HFF-Myc (cell line): ENCODE data around the gene ALAD.

Experiments
- DNase-seq: peaks from one replicate; pipeline ENCODE4 v3.0.0-alpha.2; 2011; ENCODE audit warnings: low read depth; ENCODE audit errors: extremely low read depth
- H3K4me3 ChIP-seq: replicated peaks from 2 replicates; pipeline ENCODE4 v1.5.1; 2011; ENCODE audit warnings: low read depth, mild to moderate bottlenecking, control low read depth, low read length
- TF ChIP-seq, protein P1 (sequence below): IDR thresholded peaks from 2 replicates; pipeline ENCODE4 v1.5.1; 2012; ENCODE audit warnings: mild to moderate bottlenecking, low read depth, low read length, control low read depth; ENCODE audit errors: missing control alignments

The ALAD gene

GRCh38 chr9:113428062-113428615 lies 27.1 kb upstream of the ALAD start:
- no peak overlapping the region for H3K4me3 ChIP-seq
- no peak for DNase-seq
- TF ChIP-seq, protein P1, sequence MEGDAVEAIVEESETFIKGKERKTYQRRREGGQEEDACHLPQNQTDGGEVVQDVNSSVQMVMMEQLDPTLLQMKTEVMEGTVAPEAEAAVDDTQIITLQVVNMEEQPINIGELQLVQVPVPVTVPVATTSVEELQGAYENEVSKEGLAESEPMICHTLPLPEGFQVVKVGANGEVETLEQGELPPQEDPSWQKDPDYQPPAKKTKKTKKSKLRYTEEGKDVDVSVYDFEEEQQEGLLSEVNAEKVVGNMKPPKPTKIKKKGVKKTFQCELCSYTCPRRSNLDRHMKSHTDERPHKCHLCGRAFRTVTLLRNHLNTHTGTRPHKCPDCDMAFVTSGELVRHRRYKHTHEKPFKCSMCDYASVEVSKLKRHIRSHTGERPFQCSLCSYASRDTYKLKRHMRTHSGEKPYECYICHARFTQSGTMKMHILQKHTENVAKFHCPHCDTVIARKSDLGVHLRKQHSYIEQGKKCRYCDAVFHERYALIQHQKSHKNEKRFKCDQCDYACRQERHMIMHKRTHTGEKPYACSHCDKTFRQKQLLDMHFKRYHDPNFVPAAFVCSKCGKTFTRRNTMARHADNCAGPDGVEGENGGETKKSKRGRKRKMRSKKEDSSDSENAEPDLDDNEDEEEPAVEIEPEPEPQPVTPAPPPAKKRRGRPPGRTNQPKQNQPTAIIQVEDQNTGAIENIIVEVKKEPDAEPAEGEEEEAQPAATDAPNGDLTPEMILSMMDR: no peak

- TF ChIP-seq, protein P1: no peak
- DNase-seq: no peak
These were observed 26.5 kb upstream of the ALAD start for GRCh38 chr9:113427629-113428028.

DNA sequence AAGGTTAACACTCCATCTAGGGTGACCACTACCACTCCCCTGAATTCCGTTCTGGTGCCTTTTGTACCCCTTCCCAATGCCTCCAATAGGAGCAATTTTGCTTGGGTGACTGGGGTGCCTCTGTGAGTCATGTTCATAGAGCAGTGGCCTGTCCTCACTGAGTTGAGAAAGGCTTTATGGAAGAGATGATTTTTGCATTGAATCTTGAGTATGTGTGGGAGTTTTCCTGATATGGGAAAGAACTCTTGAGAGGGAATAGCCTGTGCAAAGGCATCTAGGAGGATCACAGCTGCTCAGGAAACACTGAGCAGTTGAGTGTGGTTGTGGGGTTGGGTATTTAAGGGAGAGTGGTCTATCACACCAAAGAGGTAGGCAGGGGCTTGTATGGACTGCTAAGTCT lies 25.6 kb upstream of the ALAD start:
- TF ChIP-seq, protein P1: no peak

More at GRCh38 chr9:113427629-113428028, 26.5 kb upstream of the ALAD start:
- H3K4me3 ChIP-seq: no peak overlapping the region

GRCh38 chr9:113425072-113425471 lies 24.0 kb upstream of the ALAD start:
- DNase-seq: no peak
- TF ChIP-seq, protein P1: no peak
- no peak overlapping the region for H3K4me3 ChIP-seq

More for the DNA sequence above, 25.6 kb upstream of the ALAD start:
- H3K4me3 ChIP-seq: no peak overlapping the region
- no peak for DNase-seq

GRCh38 chr9:113421726-113422125 lies 20.6 kb upstream of the ALAD start:
- H3K4me3 ChIP-seq: no peak overlapping the region
- DNase-seq: no peak
- TF ChIP-seq, protein P1: no peak

DNA sequence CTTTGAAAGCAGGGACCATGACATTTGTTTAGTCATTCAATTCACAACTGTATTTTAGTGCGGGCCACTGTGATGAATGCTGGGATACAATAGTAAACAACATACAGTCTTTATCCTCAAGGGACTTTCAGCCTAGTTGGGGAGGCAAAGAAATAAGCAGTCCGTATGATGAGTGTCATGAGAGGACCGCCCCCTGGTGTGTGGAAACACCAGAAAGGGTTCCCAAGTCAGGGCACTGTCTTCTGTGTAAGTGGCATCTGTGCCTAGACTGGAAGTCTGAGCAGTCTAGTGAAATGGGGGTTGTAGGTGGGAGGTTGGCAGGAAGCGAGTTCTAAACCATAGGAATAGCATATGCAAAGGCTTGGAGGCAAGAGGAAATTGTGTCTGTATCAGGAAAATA lies 16.3 kb upstream of the ALAD start:
- TF ChIP-seq, protein P1: no peak
- no peak for DNase-seq
- H3K4me3 ChIP-seq: no peak overlapping the region

- no peak for DNase-seq
- no peak overlapping the region for H3K4me3 ChIP-seq
- TF ChIP-seq, protein P1: no peak
These were observed 15.2 kb upstream of the ALAD start for GRCh38 chr9:113416149-113416721.
